T-helper 2 cell treated with Interferon-gamma antibody and Interleukin-4, amounts not matched to agents 5 μg/mL and 100 μg/mL, for 36 hours (primary cell): ENCODE results near the gene DLGAP3.

Source experiments
- DNase-seq: peaks from one replicate; pipeline ENCODE4 v3.0.0; 2021; ENCODE audit warnings: low spot score
- H3K27ac Mint-ChIP-seq: one replicate; pipeline ENCODE4 v1.8.0; 2021; ENCODE audit warnings: mild to moderate bottlenecking, mixed read lengths
- H3K27me3 Mint-ChIP-seq: one replicate; pipeline ENCODE4 v1.8.0; 2021; ENCODE audit warnings: low read depth, mixed read lengths
- H3K36me3 Mint-ChIP-seq: one replicate; pipeline ENCODE4 v1.8.0; 2021; ENCODE audit warnings: low read depth, mixed read lengths
- H3K4me1 Mint-ChIP-seq: one replicate; pipeline ENCODE4 v1.8.0; 2021; ENCODE audit warnings: low read depth, mixed read lengths
- H3K4me3 Mint-ChIP-seq: one replicate; pipeline ENCODE4 v1.8.0; 2022; ENCODE audit warnings: mild to moderate bottlenecking, moderate library complexity, mixed read lengths
- H3K9me3 Mint-ChIP-seq: one replicate; pipeline ENCODE4 v1.8.0; 2021; ENCODE audit warnings: mixed read lengths

Gene DLGAP3

GRCh38 chr1:34858901-34859445 is 70.5 kb downstream of the DLGAP3 start:
- peak overlapping the region; percentile 99 for H3K4me3 Mint-ChIP-seq
- peaks cover 21% of the 10 kb centered on the region for H3K36me3 Mint-ChIP-seq
- peaks cover 35% of the 10 kb centered on the region for H3K4me1 Mint-ChIP-seq
- DNase-seq: peak; percentile 31
- no peaks in the 10 kb centered on the region for H3K9me3 Mint-ChIP-seq
- peak overlapping the region; percentile 94 for H3K27ac Mint-ChIP-seq
- no peaks in the 10 kb centered on the region for H3K27me3 Mint-ChIP-seq

- no peak overlapping the region for H3K4me3 Mint-ChIP-seq
- H3K27me3 Mint-ChIP-seq: no peaks in the 10 kb centered on the region
- no peaks in the 10 kb centered on the region for H3K9me3 Mint-ChIP-seq
Observed at GRCh38 chr1:34856697-34857096, 72.8 kb downstream of the DLGAP3 start.

GRCh38 chr1:34852677-34853217 is 76.7 kb downstream of the DLGAP3 start:
- no peaks in the 10 kb centered on the region for H3K9me3 Mint-ChIP-seq
- H3K4me3 Mint-ChIP-seq: no peak overlapping the region
- H3K36me3 Mint-ChIP-seq: peaks cover 37% of the 10 kb centered on the region
- H3K4me1 Mint-ChIP-seq: peaks cover 12% of the 10 kb centered on the region
- peak; percentile 87 for DNase-seq
- H3K27me3 Mint-ChIP-seq: no peaks in the 10 kb centered on the region
- no peak overlapping the region for H3K27ac Mint-ChIP-seq

More at GRCh38 chr1:34856697-34857096, 72.8 kb downstream of the DLGAP3 start:
- Mint-ChIP-seq H3K27ac (no peak overlapping the region), H3K36me3 (peaks cover 34% of the 10 kb centered on the region), H3K4me1 (peaks cover 32% of the 10 kb centered on the region)
- DNase-seq: no peak

GRCh38 chr1:34851431-34852105 is 77.9 kb downstream of the DLGAP3 start:
- Mint-ChIP-seq H3K9me3 (no peaks in the 10 kb centered on the region), H3K4me1 (peaks cover 8% of the 10 kb centered on the region), H3K4me3 (no peak overlapping the region), H3K27me3 (no peaks in the 10 kb centered on the region), H3K36me3 (peaks cover 37% of the 10 kb centered on the region), H3K27ac (no peak overlapping the region)
- no peak for DNase-seq

- DNase-seq: no peak
- Mint-ChIP-seq H3K27ac (no peak overlapping the region), H3K9me3 (no peaks in the 10 kb centered on the region), H3K4me3 (no peak overlapping the region), H3K4me1 (peaks cover 8% of the 10 kb centered on the region), H3K36me3 (peaks cover 32% of the 10 kb centered on the region), H3K27me3 (no peaks in the 10 kb centered on the region)
Observed at GRCh38 chr1:34850382-34850781, 79.1 kb downstream of the DLGAP3 start.

- Mint-ChIP-seq H3K4me3 (no peak overlapping the region), H3K9me3 (no peaks in the 10 kb centered on the region), H3K36me3 (peaks cover 9% of the 10 kb centered on the region), H3K4me1 (peaks cover 1% of the 10 kb centered on the region), H3K27ac (no peak overlapping the region), H3K27me3 (no peaks in the 10 kb centered on the region)
- DNase-seq: no peak
Observed at GRCh38 chr1:34847094-34847493, 82.4 kb downstream of the DLGAP3 start.

GRCh38 chr1:34846265-34846664 is 83.2 kb downstream of the DLGAP3 start:
- no peak for DNase-seq
- Mint-ChIP-seq H3K27me3 (no peaks in the 10 kb centered on the region), H3K4me1 (peaks cover 1% of the 10 kb centered on the region), H3K9me3 (no peaks in the 10 kb centered on the region), H3K27ac (no peak overlapping the region), H3K36me3 (peaks cover 9% of the 10 kb centered on the region), H3K4me3 (no peak overlapping the region)

GRCh38 chr1:34845131-34845901 is 84.1 kb downstream of the DLGAP3 start:
- Mint-ChIP-seq H3K9me3 (no peaks in the 10 kb centered on the region), H3K27ac (no peak overlapping the region), H3K27me3 (no peaks in the 10 kb centered on the region), H3K4me1 (peaks cover 1% of the 10 kb centered on the region), H3K4me3 (no peak overlapping the region), H3K36me3 (peaks cover 9% of the 10 kb centered on the region)
- no peak for DNase-seq

GRCh38 chr1:34844252-34844634 is 85.2 kb downstream of the DLGAP3 start:
- H3K36me3 Mint-ChIP-seq: peaks cover 5% of the 10 kb centered on the region
- no peaks in the 10 kb centered on the region for H3K9me3 Mint-ChIP-seq
- H3K4me3 Mint-ChIP-seq: no peak overlapping the region
- H3K27me3 Mint-ChIP-seq: no peaks in the 10 kb centered on the region
- no peak overlapping the region for H3K27ac Mint-ChIP-seq
- no peak for DNase-seq
- peaks cover 1% of the 10 kb centered on the region for H3K4me1 Mint-ChIP-seq

GRCh38 chr1:34843392-34844251 is 85.8 kb downstream of the DLGAP3 start:
- no peaks in the 10 kb centered on the region for H3K4me1 Mint-ChIP-seq
- no peak overlapping the region for H3K4me3 Mint-ChIP-seq
- H3K36me3 Mint-ChIP-seq: peaks cover 2% of the 10 kb centered on the region
- DNase-seq: no peak
- no peak overlapping the region for H3K27ac Mint-ChIP-seq
- H3K27me3 Mint-ChIP-seq: no peaks in the 10 kb centered on the region
- no peaks in the 10 kb centered on the region for H3K9me3 Mint-ChIP-seq

GRCh38 chr1:34842952-34843371 is 86.5 kb downstream of the DLGAP3 start:
- H3K4me1 Mint-ChIP-seq: no peaks in the 10 kb centered on the region
- no peaks in the 10 kb centered on the region for H3K27me3 Mint-ChIP-seq
- no peak overlapping the region for H3K4me3 Mint-ChIP-seq
- no peak overlapping the region for H3K27ac Mint-ChIP-seq
- DNase-seq: no peak
- no peaks in the 10 kb centered on the region for H3K36me3 Mint-ChIP-seq
- no peaks in the 10 kb centered on the region for H3K9me3 Mint-ChIP-seq

- Mint-ChIP-seq H3K9me3 (no peaks in the 10 kb centered on the region), H3K4me1 (no peaks in the 10 kb centered on the region), H3K27ac (no peak overlapping the region), H3K27me3 (no peaks in the 10 kb centered on the region), H3K4me3 (no peak overlapping the region), H3K36me3 (no peaks in the 10 kb centered on the region)
- DNase-seq: no peak
Observed at GRCh38 chr1:34842073-34842472, 87.4 kb downstream of the DLGAP3 start.

- Mint-ChIP-seq H3K27ac (no peak overlapping the region), H3K27me3 (no peaks in the 10 kb centered on the region), H3K4me3 (no peak overlapping the region), H3K4me1 (no peaks in the 10 kb centered on the region), H3K36me3 (no peaks in the 10 kb centered on the region), H3K9me3 (no peaks in the 10 kb centered on the region)
- DNase-seq: no peak
Observed at GRCh38 chr1:34840426-34840825, 89.0 kb downstream of the DLGAP3 start.
